IMR-90 (cell line): ENCODE measurements around the gene IQSEC3. TPM values are rescaled to one million over a fixed set of nuclear protein-coding genes. Genes with fewer than 3 reads are reported as not detected.

Experiments
- ATAC-seq: fragments of 200-7000 bp; cut with Tn5 transposase; 2 replicates; pipeline ENCODE4 v1.9.1; 2020; ENCODE audit warnings: low read depth, mild to moderate bottlenecking, moderate library complexity
- BruUV-seq: library from RNA; stranded (reverse); fragments of 400-500 nt; replicated peaks from 2 replicates; lab custom pipeline; 2021; lab: Mats Ljungman, UMichigan
- CTCF ChIA-PET: fragments of 300-600 bp; formaldehyde crosslinking; extraction: SDS; loops from one replicate; lab custom pipeline; 2021; ENCODE audit warnings: antibody characterized with exemption; lab: Yijun Ruan, JAX
- POLR2A ChIA-PET: fragments of 300-600 bp; sonication (Branson Sonifier 250); formaldehyde crosslinking; loops from one replicate; lab custom pipeline; 2022; ENCODE audit warnings: antibody characterized with exemption; ENCODE audit not compliant: unreplicated experiment; lab: Charles Lee
- DNase-seq: peaks from one replicate; pipeline ENCODE4 v3.0.0; 2013
- H2AFZ ChIP-seq: replicated peaks from 2 replicates; pipeline ENCODE3; 2013; ENCODE audit warnings: low read length, mild to moderate bottlenecking; ENCODE audit not compliant: poor library complexity
- H2AK5ac ChIP-seq: 2 replicates; pipeline ENCODE4 v1.6.1; 2013; ENCODE audit warnings: low read depth, low read length, inconsistent platforms
- H2AK9ac ChIP-seq: replicated peaks from 2 replicates; pipeline ENCODE3; 2013; ENCODE audit warnings: mild to moderate bottlenecking, low read depth, low read length, moderate library complexity; ENCODE audit not compliant: poor library complexity
- H2BK120ac ChIP-seq: 2 replicates; pipeline ENCODE4 v1.6.1; 2013; ENCODE audit warnings: low read depth, low read length, inconsistent platforms
- H2BK15ac ChIP-seq: 3 replicates; pipeline ENCODE4 v1.6.1; 2013; ENCODE audit warnings: low read depth, low read length, inconsistent platforms
- H2BK20ac ChIP-seq: 2 replicates; pipeline ENCODE4 v1.6.1; 2013; ENCODE audit warnings: low read depth, mild to moderate bottlenecking, inconsistent platforms, low read length, moderate library complexity
- H2BK5ac ChIP-seq: 2 replicates; pipeline ENCODE4 v1.6.1; 2013; ENCODE audit warnings: mild to moderate bottlenecking, low read depth, low read length, inconsistent platforms; ENCODE audit not compliant: poor library complexity, severe bottlenecking
- H3K14ac ChIP-seq: replicated peaks from 2 replicates; pipeline ENCODE4 v1.6.1; 2013; ENCODE audit warnings: low read depth, low read length, inconsistent platforms
- H3K18ac ChIP-seq: 2 replicates; pipeline ENCODE4 v1.6.1; 2013; ENCODE audit warnings: low read depth, low read length, control low read depth
- H3K23ac ChIP-seq: 2 replicates; pipeline ENCODE4 v1.6.1; 2013; ENCODE audit warnings: low read depth, low read length, inconsistent platforms
- H3K27ac ChIP-seq: 2 replicates; pipeline ENCODE4 v1.5.1; 2013; ENCODE audit warnings: mild to moderate bottlenecking, control low read depth, low read length; ENCODE audit not compliant: insufficient read depth
- H3K27me3 ChIP-seq: 2 replicates; pipeline ENCODE4 v1.6.1; 2013; ENCODE audit warnings: low read length; ENCODE audit not compliant: control insufficient read depth, insufficient read depth
- H3K36me3 ChIP-seq: 2 replicates; pipeline ENCODE4 v1.6.1; 2013; ENCODE audit warnings: low read length, mixed read lengths; ENCODE audit not compliant: control insufficient read depth, insufficient read depth
- H3K4ac ChIP-seq: 2 replicates; pipeline ENCODE4 v1.6.1; 2013; ENCODE audit warnings: low read depth, low read length, inconsistent platforms
- H3K4me1 ChIP-seq: 2 replicates; pipeline ENCODE4 v1.6.1; 2013; ENCODE audit warnings: low read length, mixed read lengths; ENCODE audit not compliant: control insufficient read depth, insufficient read depth
- H3K4me2 ChIP-seq: 2 replicates; pipeline ENCODE4 v1.6.1; 2013; ENCODE audit warnings: low read depth, mild to moderate bottlenecking, control low read depth, low read length, moderate library complexity
- H3K4me3 ChIP-seq: 2 replicates; pipeline ENCODE4 v1.5.1; 2013; ENCODE audit warnings: low read depth, mild to moderate bottlenecking, control low read depth, low read length, moderate library complexity; ENCODE audit not compliant: insufficient read depth
- H3K56ac ChIP-seq: 2 replicates; pipeline ENCODE4 v1.6.1; 2013; ENCODE audit warnings: low read length, inconsistent platforms; ENCODE audit not compliant: insufficient read depth; ENCODE audit errors: extremely low read depth
- H3K79me1 ChIP-seq, 2 experiments: 2 replicates each; pipeline ENCODE4 v1.6.1; 2013; ENCODE audit warnings: low read length in 2 of 2, inconsistent platforms in 1 of 2, low read depth in 1 of 2
- H3K9ac ChIP-seq: 2 replicates; pipeline ENCODE4 v1.6.1; 2013; ENCODE audit warnings: low read depth, low read length, control low read depth
- H3K9me1 ChIP-seq: 2 replicates; pipeline ENCODE4 v1.6.1; 2013; ENCODE audit warnings: low read length, inconsistent platforms; ENCODE audit not compliant: insufficient read depth
- H3K9me3 ChIP-seq: 2 replicates; pipeline ENCODE4 v1.6.1; 2013; ENCODE audit warnings: low read length; ENCODE audit not compliant: control insufficient read depth, insufficient read depth
- H4K20me1 ChIP-seq: 2 replicates; pipeline ENCODE4 v1.6.1; 2013; ENCODE audit warnings: low read length, inconsistent platforms; ENCODE audit not compliant: insufficient read depth
- H4K5ac ChIP-seq: 2 replicates; pipeline ENCODE4 v1.6.1; 2013; ENCODE audit warnings: mild to moderate bottlenecking, low read depth, low read length, control low read depth
- H4K8ac ChIP-seq, 2 experiments: 2 replicates each; pipeline ENCODE4 v1.6.1; 2013; ENCODE audit warnings: low read depth in 2 of 2, low read length in 2 of 2, control low read depth in 1 of 2, inconsistent platforms in 1 of 2
- H4K91ac ChIP-seq: 2 replicates; pipeline ENCODE4 v1.6.1; 2013; ENCODE audit warnings: low read depth, low read length, inconsistent platforms; ENCODE audit not compliant: insufficient read depth
- CHD1 ChIP-seq: IDR thresholded peaks from 2 replicates; pipeline ENCODE4 v1.6.1; 2012; ENCODE audit warnings: low read depth, low read length, improper control_type of control experiment
- FOS ChIP-seq: fragments of 150-350 bp; IDR thresholded peaks from 2 replicates; pipeline ENCODE4 v1.6.1; 2016; ENCODE audit warnings: low read depth, low read length
- MAFK ChIP-seq: IDR thresholded peaks from 2 replicates; pipeline ENCODE4 v1.6.1; 2012; ENCODE audit warnings: low read depth, low read length, improper control_type of control experiment
- POLR2A ChIP-seq: IDR thresholded peaks from 2 replicates; pipeline ENCODE4 v1.6.1; 2012; ENCODE audit warnings: mild to moderate bottlenecking, low read depth, low read length
- RAD21 ChIP-seq: IDR thresholded peaks from 2 replicates; pipeline ENCODE4 v1.6.1; 2012; ENCODE audit warnings: low read length, improper control_type of control experiment
- RCOR1 ChIP-seq: IDR thresholded peaks from 2 replicates; pipeline ENCODE4 v1.6.1; 2012; ENCODE audit warnings: mild to moderate bottlenecking, low read length, improper control_type of control experiment; ENCODE audit not compliant: insufficient replicate concordance
- RFX5 ChIP-seq: IDR thresholded peaks from 2 replicates; pipeline ENCODE4 v1.8.0; 2012; ENCODE audit warnings: low read depth, mild to moderate bottlenecking, low read length, moderate library complexity
- SMC3 ChIP-seq: fragments of 150-350 bp; IDR thresholded peaks from 2 replicates; pipeline ENCODE4 v1.6.1; 2016; ENCODE audit warnings: low read depth, mild to moderate bottlenecking, antibody characterized with exemption, low read length, moderate library complexity
- WGBS, 2 experiments: methylation state at CpG; one replicate each; pipeline versions ENCODE4 v1.1.5 to v1.1.7; 2013; ENCODE audit warnings: missing lambda C conversion rate in 2 of 2; ENCODE audit not compliant: insufficient read length in 1 of 2; ENCODE audit errors: extremely low coverage in 2 of 2; 5-methylcytosine and 5-hydroxymethylcytosine counted together
- dilution Hi-C: fragments of 300-500 bp; cut with HindIII; formaldehyde crosslinking; loops from one replicate; pipeline ENCODE4 v1.14.3; 2018; ENCODE audit warnings: low sequenced_read_pairs; ENCODE audit not compliant: unreplicated experiment
- in situ Hi-C: fragments of 300-500 bp; cut with MboI; formaldehyde crosslinking; loops from 3 replicates; pipeline ENCODE4 v1.14.3; 2019; ENCODE audit warnings: low sequenced_read_pairs, inconsistent platforms, mixed read lengths
- intact Hi-C: fragments of 100-400 bp; cut with micrococcal nuclease; formaldehyde crosslinking; loops from 2 replicates; pipeline ENCODE4 v1.10.0; 2022
- polyA plus RNA-seq, 3 experiments: library from polyadenylated mRNA; depleted of rRNA; stranded (reverse); fragments of >200 nt; gene quantifications; 2 replicates each; pipeline ENCODE4 v1.2.3, GENCODE V29; 2012; ENCODE audit warnings: low replicate concordance in 1 of 3
- total RNA-seq: library from RNA; depleted of rRNA; stranded (reverse); fragments of >200 nt; gene quantifications from 2 replicates; pipeline ENCODE4 v1.2.3, GENCODE V29; 2012
- TF ChIP-seq, protein P1 (sequence below): conservative IDR thresholded peaks from 2 replicates; pipeline ENCODE4 v1.5.1; 2012; ENCODE audit warnings: mild to moderate bottlenecking, low read depth, low read length, improper control_type of control experiment
- TF ChIP-seq, protein P2 (sequence below): fragments of 150-350 bp; IDR thresholded peaks from 2 replicates; pipeline ENCODE4 v1.6.1; 2017; ENCODE audit warnings: mild to moderate bottlenecking, antibody characterized with exemption, low read length, low read depth

The IQSEC3 gene
- total and polyA plus RNA-seq, 2 of the 4 experiments (the other 2 are of a cell fraction), result 0.10 TPM; not detected in 1

DNA sequence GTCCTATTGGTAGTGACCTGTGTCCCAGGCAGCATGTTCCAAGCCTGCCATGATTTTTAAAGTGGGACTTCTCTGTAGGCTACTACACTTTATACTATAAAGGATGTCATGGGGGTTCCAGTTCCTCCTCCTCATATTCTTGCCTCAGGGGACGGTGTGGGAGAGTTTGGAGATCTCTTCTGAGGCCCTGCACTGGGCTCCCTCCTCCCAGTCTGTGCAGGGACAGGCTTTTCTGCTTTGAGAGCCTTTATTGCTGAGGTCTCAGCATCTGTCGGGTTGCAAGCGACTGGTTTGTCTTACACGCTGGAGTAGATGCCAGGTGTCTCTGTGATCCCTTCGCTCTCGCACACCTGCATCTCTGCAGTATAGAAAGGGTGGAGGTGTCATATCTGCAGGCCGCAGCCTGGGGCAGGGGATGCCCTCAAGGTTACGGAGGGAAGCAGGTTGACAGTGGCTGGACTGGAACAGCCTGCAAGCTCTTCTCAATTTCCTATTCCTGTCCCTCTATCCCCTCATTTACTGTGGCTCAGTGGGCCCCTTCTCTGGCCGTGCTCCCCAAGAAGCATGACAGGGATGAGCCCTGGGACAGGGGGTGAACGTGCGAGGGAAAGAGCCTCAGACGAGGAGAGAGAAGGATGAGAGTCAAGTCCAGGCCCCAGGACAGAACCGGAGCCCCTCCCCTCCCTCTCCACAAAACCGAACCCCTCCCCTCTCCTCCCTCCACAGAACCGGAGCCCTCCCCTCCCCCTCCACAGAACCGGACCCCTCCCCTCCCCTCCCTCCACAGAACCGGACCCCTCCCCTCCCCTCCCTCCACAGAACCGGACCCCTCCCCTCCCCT, 96.1 kb downstream of the IQSEC3 start:
- Histone ChIP-seq H4K91ac (no peak overlapping the region), H3K36me3 (no peaks in the 10 kb centered on the region), H2AK5ac (no peak overlapping the region), H4K5ac (no peak overlapping the region), H3K9ac (no peak overlapping the region), H2BK5ac (no peak overlapping the region), H4K8ac (no peak overlapping the region), H2BK15ac (no peak overlapping the region), H3K9me1 (no peaks in the 10 kb centered on the region), H2AK9ac (no peak overlapping the region), H3K79me1 (no peaks in the 10 kb centered on the region), H3K18ac (no peak overlapping the region), H3K4me3 (no peak overlapping the region), H3K9me3 (no peaks in the 10 kb centered on the region), H3K4ac (no peak overlapping the region), H3K14ac (no peak overlapping the region), H3K4me2 (no peak overlapping the region), H2BK120ac (no peak overlapping the region), H2BK20ac (no peak overlapping the region), H3K4me1 (no peaks in the 10 kb centered on the region), H3K56ac (no peak overlapping the region), H3K27ac (no peak overlapping the region), H2AFZ (no peak overlapping the region), H4K20me1 (no peaks in the 10 kb centered on the region), H3K23ac (no peak overlapping the region), H3K27me3 (peaks cover 35% of the 10 kb centered on the region)
- DNase-seq (no peak), ATAC-seq (no peak)
- WGBS, 2 experiments, result no CpG with 5 or more reads among the region's 18 CpGs
- intact Hi-C loops (no loop called here), in situ Hi-C loops (no loop called here), dilution Hi-C loops (no loop called here)
- BruUV-seq, result no TSS peak
- POLR2A ChIA-PET, result no interaction called here
- TF ChIP-seq CHD1 (no peak), FOS (no peak), MAFK (no peak), SMC3 (no peak), RAD21 (no peak), RCOR1 (no peak), POLR2A (no peak), RFX5 (no peak)
- TF ChIP-seq, protein P1, sequence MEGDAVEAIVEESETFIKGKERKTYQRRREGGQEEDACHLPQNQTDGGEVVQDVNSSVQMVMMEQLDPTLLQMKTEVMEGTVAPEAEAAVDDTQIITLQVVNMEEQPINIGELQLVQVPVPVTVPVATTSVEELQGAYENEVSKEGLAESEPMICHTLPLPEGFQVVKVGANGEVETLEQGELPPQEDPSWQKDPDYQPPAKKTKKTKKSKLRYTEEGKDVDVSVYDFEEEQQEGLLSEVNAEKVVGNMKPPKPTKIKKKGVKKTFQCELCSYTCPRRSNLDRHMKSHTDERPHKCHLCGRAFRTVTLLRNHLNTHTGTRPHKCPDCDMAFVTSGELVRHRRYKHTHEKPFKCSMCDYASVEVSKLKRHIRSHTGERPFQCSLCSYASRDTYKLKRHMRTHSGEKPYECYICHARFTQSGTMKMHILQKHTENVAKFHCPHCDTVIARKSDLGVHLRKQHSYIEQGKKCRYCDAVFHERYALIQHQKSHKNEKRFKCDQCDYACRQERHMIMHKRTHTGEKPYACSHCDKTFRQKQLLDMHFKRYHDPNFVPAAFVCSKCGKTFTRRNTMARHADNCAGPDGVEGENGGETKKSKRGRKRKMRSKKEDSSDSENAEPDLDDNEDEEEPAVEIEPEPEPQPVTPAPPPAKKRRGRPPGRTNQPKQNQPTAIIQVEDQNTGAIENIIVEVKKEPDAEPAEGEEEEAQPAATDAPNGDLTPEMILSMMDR, result no peak
- TF ChIP-seq, protein P2, sequence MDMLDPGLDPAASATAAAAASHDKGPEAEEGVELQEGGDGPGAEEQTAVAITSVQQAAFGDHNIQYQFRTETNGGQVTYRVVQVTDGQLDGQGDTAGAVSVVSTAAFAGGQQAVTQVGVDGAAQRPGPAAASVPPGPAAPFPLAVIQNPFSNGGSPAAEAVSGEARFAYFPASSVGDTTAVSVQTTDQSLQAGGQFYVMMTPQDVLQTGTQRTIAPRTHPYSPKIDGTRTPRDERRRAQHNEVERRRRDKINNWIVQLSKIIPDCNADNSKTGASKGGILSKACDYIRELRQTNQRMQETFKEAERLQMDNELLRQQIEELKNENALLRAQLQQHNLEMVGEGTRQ, result no peak
- CTCF ChIA-PET, result no interaction called here
